KMS-11 (cell line): Measurements from ENCODE around the gene KIFC3.
"Not testable (repeated sequence)": the region's sequence is repeated elsewhere in the genome, so short reads cannot be mapped to it uniquely, and the experiment has no call there.

ENCODE experiments used
- H2AFZ ChIP-seq: fragments of 200-600 bp; sonication (generic); 2 replicates; pipeline ENCODE4 v1.6.1; 2016; ENCODE audit warnings: antibody characterized with exemption, mixed run types, low read depth
- H3K27ac ChIP-seq: fragments of 200-600 bp; sonication (generic); 2 replicates; pipeline ENCODE4 v1.6.1; 2016; ENCODE audit warnings: mild to moderate bottlenecking, mixed run types
- H3K27me3 ChIP-seq: fragments of 200-600 bp; sonication (generic); 2 replicates; pipeline ENCODE4 v1.6.1; 2017; ENCODE audit warnings: mild to moderate bottlenecking, low read depth, mixed run types, moderate library complexity; ENCODE audit not compliant: insufficient read depth
- H3K36me3 ChIP-seq: fragments of 200-600 bp; sonication (generic); 2 replicates; pipeline ENCODE4 v1.6.1; 2017; ENCODE audit warnings: mild to moderate bottlenecking, mixed run types; ENCODE audit not compliant: insufficient read depth
- H3K4me1 ChIP-seq: fragments of 200-600 bp; sonication (generic); 2 replicates; pipeline ENCODE4 v1.6.1; 2016; ENCODE audit warnings: mild to moderate bottlenecking, low read depth, mixed run types; ENCODE audit not compliant: poor library complexity, severe bottlenecking
- H3K4me2 ChIP-seq: fragments of 200-600 bp; sonication (generic); 2 replicates; pipeline ENCODE4 v1.7.0; 2016; ENCODE audit warnings: mild to moderate bottlenecking, mixed run types
- H3K4me3 ChIP-seq: fragments of 200-600 bp; sonication (generic); IDR thresholded peaks from 2 replicates; pipeline ENCODE4 v1.6.1; 2017; ENCODE audit warnings: low read depth, low read length, mixed read lengths; ENCODE audit not compliant: insufficient read depth
- H3K79me2 ChIP-seq: fragments of 200-600 bp; sonication (generic); 2 replicates; pipeline ENCODE4 v1.6.1; 2016; ENCODE audit warnings: low read depth, mixed run types; ENCODE audit not compliant: insufficient read depth
- H3K9ac ChIP-seq: fragments of 200-600 bp; sonication (generic); 2 replicates; pipeline ENCODE4 v1.6.1; 2016; ENCODE audit warnings: mild to moderate bottlenecking, mixed run types
- H4K20me1 ChIP-seq: fragments of 200-600 bp; sonication (generic); 2 replicates; pipeline ENCODE4 v1.6.1; 2016; ENCODE audit warnings: mild to moderate bottlenecking, mixed run types; ENCODE audit not compliant: insufficient read depth
- CTCF ChIP-seq: fragments of 200-600 bp; sonication (generic); conservative IDR thresholded peaks from 2 replicates; pipeline ENCODE4 v1.6.1; 2017; ENCODE audit warnings: low read depth, mild to moderate bottlenecking, antibody characterized with exemption, low read length, moderate library complexity, mixed read lengths

Gene KIFC3

GRCh38 chr16:57798953-57799599, 3.2 kb downstream of the KIFC3 start:
- Histone ChIP-seq H4K20me1 (no peaks in the 10 kb centered on the region), H3K27me3 (no peaks in the 10 kb centered on the region), H2AFZ (no peak overlapping the region), H3K4me2 (no peak overlapping the region), H3K4me1 (peaks cover 13% of the 10 kb centered on the region), H3K79me2 (no peaks in the 10 kb centered on the region), H3K27ac (no peak overlapping the region), H3K9ac (no peak overlapping the region), H3K36me3 (no peaks in the 10 kb centered on the region), H3K4me3 (no peak overlapping the region)
- no peak for TF ChIP-seq CTCF

GRCh38 chr16:57798267-57798810, 4.0 kb downstream of the KIFC3 start:
- no peak overlapping the region for H2AFZ ChIP-seq
- no peaks in the 10 kb centered on the region for H3K27me3 ChIP-seq
- H3K27ac ChIP-seq = no peak overlapping the region
- H3K9ac ChIP-seq = no peak overlapping the region
- H3K79me2 ChIP-seq = no peaks in the 10 kb centered on the region
- no peak for TF ChIP-seq CTCF
- H3K4me1 ChIP-seq = peaks cover 13% of the 10 kb centered on the region
- H3K4me3 ChIP-seq = no peak overlapping the region
- H3K4me2 ChIP-seq = no peak overlapping the region
- no peaks in the 10 kb centered on the region for H4K20me1 ChIP-seq
- no peaks in the 10 kb centered on the region for H3K36me3 ChIP-seq

- H3K79me2 ChIP-seq = no peaks in the 10 kb centered on the region
- H3K27ac ChIP-seq = no peak overlapping the region
- no peaks in the 10 kb centered on the region for H3K27me3 ChIP-seq
- H3K4me1 ChIP-seq = peaks cover 10% of the 10 kb centered on the region
- H4K20me1 ChIP-seq = no peaks in the 10 kb centered on the region
- TF ChIP-seq CTCF = no peak
- H2AFZ ChIP-seq = no peak overlapping the region
- no peaks in the 10 kb centered on the region for H3K36me3 ChIP-seq
- H3K9ac ChIP-seq = no peak overlapping the region
- no peak overlapping the region for H3K4me3 ChIP-seq
- H3K4me2 ChIP-seq = no peak overlapping the region
Measured at GRCh38 chr16:57797526-57798266, 4.6 kb downstream of the KIFC3 start.

GRCh38 chr16:57797216-57797525, 5.1 kb downstream of the KIFC3 start:
- no peak overlapping the region for H3K9ac ChIP-seq
- no peak overlapping the region for H3K27ac ChIP-seq
- no peak overlapping the region for H3K4me3 ChIP-seq
- TF ChIP-seq CTCF = no peak
- no peaks in the 10 kb centered on the region for H3K79me2 ChIP-seq
- H3K27me3 ChIP-seq = no peaks in the 10 kb centered on the region
- no peaks in the 10 kb centered on the region for H4K20me1 ChIP-seq
- H3K36me3 ChIP-seq = no peaks in the 10 kb centered on the region
- H2AFZ ChIP-seq = no peak overlapping the region
- H3K4me1 ChIP-seq = peaks cover 12% of the 10 kb centered on the region
- no peak overlapping the region for H3K4me2 ChIP-seq

- not testable (repeated sequence) for H3K36me3 ChIP-seq, H3K79me2 ChIP-seq, H3K27me3 ChIP-seq, H3K27ac ChIP-seq, H3K9ac ChIP-seq, H3K4me3 ChIP-seq, H2AFZ ChIP-seq, H3K4me2 ChIP-seq, H4K20me1 ChIP-seq
- peaks cover 24% of the 10 kb centered on the region for H3K4me1 ChIP-seq
Measured at GRCh38 chr16:57796014-57796413, 6.3 kb downstream of the KIFC3 start.
